Liver (tissue), 3 donors: ENCODE measurements around the gene PLCE1.

Experiments used
- CTCF ChIP-seq: fragments of 150-350 bp; IDR thresholded peaks from 2 replicates; pipeline ENCODE4 v1.5.1; 2017; ENCODE audit warnings: improper control_type of control experiment, low read depth, low read length; ENCODE audit not compliant: missing input control
- GABPA ChIP-seq, 2 donors: IDR thresholded peaks in 1 of 2; conservative IDR thresholded peaks in 1 of 2; 2 replicates each; pipeline ENCODE4 v1.6.1; 2016; ENCODE audit warnings: antibody characterized with exemption in 2 of 2, mild to moderate bottlenecking in 1 of 2, moderate library complexity in 1 of 2
- HNF4A ChIP-seq, 2 donors: conservative IDR thresholded peaks; 2 replicates each; pipeline ENCODE4 v1.6.1; 2016; ENCODE audit warnings: antibody characterized with exemption in 2 of 2, mild to moderate bottlenecking in 2 of 2
- JUND ChIP-seq, 2 donors: IDR thresholded peaks; 2 replicates each; pipeline ENCODE4 v1.6.1; 2016; ENCODE audit warnings: antibody characterized with exemption in 2 of 2
- RAD21 ChIP-seq, 2 donors: IDR thresholded peaks; 2 replicates each; pipeline ENCODE4 v1.6.1; 2016; ENCODE audit warnings: antibody characterized with exemption in 2 of 2, mild to moderate bottlenecking in 2 of 2
- REST ChIP-seq: IDR thresholded peaks from 2 replicates; pipeline ENCODE4 v1.6.1; 2016; ENCODE audit warnings: antibody characterized with exemption, mild to moderate bottlenecking
- SP1 ChIP-seq: IDR thresholded peaks from 2 replicates; pipeline ENCODE4 v1.6.1; 2018; ENCODE audit warnings: antibody characterized with exemption, mild to moderate bottlenecking
- TAF1 ChIP-seq: conservative IDR thresholded peaks from 2 replicates; pipeline ENCODE4 v1.6.1; 2016; ENCODE audit warnings: antibody characterized with exemption, mild to moderate bottlenecking
- YY1 ChIP-seq: IDR thresholded peaks from 2 replicates; pipeline ENCODE4 v1.6.1; 2016; ENCODE audit warnings: antibody characterized with exemption, mild to moderate bottlenecking
- TF ChIP-seq, protein P1 (sequence below): IDR thresholded peaks from 2 replicates; pipeline ENCODE4 v1.6.1; 2016; ENCODE audit warnings: antibody characterized with exemption
- donor health status: healthy.
- donor health status: healthy.

- TF ChIP-seq RAD21 (IDR thresholded peaks at IDR 0.05) (no peak), YY1 (no peak), TAF1 (no peak), CTCF (no peak), HNF4A (conservative IDR thresholded peaks at IDR 0.05) (no peak), REST (no peak), JUND (IDR thresholded peaks at IDR 0.05) (no peak), GABPA (IDR thresholded peaks at IDR 0.05 in 1 of 2, conservative IDR thresholded peaks at IDR 0.05 in 1 of 2) (no peak), SP1 (no peak)
- TF ChIP-seq, protein P1, sequence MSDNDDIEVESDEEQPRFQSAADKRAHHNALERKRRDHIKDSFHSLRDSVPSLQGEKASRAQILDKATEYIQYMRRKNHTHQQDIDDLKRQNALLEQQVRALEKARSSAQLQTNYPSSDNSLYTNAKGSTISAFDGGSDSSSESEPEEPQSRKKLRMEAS: no peak
These were observed 9.8 kb downstream of the PLCE1 start for GRCh38 chr10:94003488-94003887.
